GM18511 (cell line): ENCODE measurements around the gene RAB11FIP2.

ENCODE experiments used
- ATAC-seq: cut with Tn5 transposase; IDR thresholded peaks from one replicate; pipeline ENCODE4 v1.9.1; 2021; ENCODE audit warnings: mild to moderate bottlenecking, moderate library complexity; ENCODE audit not compliant: unreplicated experiment

The RAB11FIP2 gene

GRCh38 chr10:117988814-117989213 lies 57.9 kb downstream of the RAB11FIP2 start:
- ATAC-seq = no peak

GRCh38 chr10:117987244-117987909 lies 59.4 kb downstream of the RAB11FIP2 start:
- ATAC-seq = no peak

- ATAC-seq = no peak
Measured at GRCh38 chr10:117983961-117984360, 62.8 kb downstream of the RAB11FIP2 start.

GRCh38 chr10:117980755-117981702 lies 65.7 kb downstream of the RAB11FIP2 start:
- ATAC-seq = no peak

GRCh38 chr10:117980216-117980615 lies 66.5 kb downstream of the RAB11FIP2 start:
- no peak for ATAC-seq

- no peak for ATAC-seq
Measured at GRCh38 chr10:117972168-117972837, 74.4 kb downstream of the RAB11FIP2 start.

- ATAC-seq = no peak
Measured at GRCh38 chr10:117970962-117971361, 75.8 kb downstream of the RAB11FIP2 start.

- no peak for ATAC-seq
Measured at GRCh38 chr10:117969592-117969991, 77.1 kb downstream of the RAB11FIP2 start.

- ATAC-seq = no peak
Measured at GRCh38 chr10:117968354-117969182, 78.2 kb downstream of the RAB11FIP2 start.

- no peak for ATAC-seq
Measured at GRCh38 chr10:117967149-117967650, 79.5 kb downstream of the RAB11FIP2 start.

- ATAC-seq = no peak
Measured at GRCh38 chr10:117965984-117966383, 80.8 kb downstream of the RAB11FIP2 start.

- ATAC-seq = no peak
Measured at GRCh38 chr10:117964536-117964935, 82.2 kb downstream of the RAB11FIP2 start.

- no peak for ATAC-seq
Measured at GRCh38 chr10:117960345-117960935, 86.3 kb downstream of the RAB11FIP2 start.

- ATAC-seq = no peak
Measured at GRCh38 chr10:117956972-117957371, 89.8 kb downstream of the RAB11FIP2 start.

GRCh38 chr10:117955176-117955575 lies 91.6 kb downstream of the RAB11FIP2 start:
- ATAC-seq = no peak
